HG02588 (cell line): ENCODE results near the gene ZNF407.

Experiments
- ATAC-seq: cut with Tn5 transposase; IDR thresholded peaks from one replicate; pipeline ENCODE4 v1.9.1; 2021; ENCODE audit warnings: mild to moderate bottlenecking, moderate library complexity; ENCODE audit not compliant: unreplicated experiment

Gene ZNF407

DNA sequence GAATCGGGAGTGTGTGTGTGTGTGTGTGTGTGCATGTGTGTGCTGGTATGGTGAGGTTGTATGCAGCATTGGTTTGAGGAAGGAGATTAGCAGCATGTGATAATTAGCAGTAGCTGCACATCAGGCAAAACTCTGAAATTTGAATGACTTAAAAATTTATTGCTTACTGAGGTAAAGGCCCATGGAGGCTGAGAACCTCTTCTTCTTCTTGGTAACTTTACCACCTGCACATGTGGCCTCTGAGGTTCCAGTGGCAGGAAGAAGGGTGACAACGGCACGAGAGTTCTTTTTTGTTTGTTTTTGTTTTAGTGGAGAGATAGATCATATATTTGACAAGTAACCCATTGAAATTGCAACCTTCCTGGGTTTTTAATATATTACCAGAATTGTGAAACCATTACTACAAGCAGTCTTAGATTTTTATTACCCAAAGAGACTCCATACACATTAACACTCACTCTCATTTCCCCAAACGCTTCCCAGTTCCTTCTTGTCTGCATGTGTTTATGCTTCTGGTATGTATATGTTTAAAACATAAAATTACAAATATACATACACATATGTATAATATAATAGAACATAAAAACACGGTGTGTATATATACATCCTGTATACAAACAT, 319.2 kb downstream of the ZNF407 start:
- no peak for ATAC-seq

DNA sequence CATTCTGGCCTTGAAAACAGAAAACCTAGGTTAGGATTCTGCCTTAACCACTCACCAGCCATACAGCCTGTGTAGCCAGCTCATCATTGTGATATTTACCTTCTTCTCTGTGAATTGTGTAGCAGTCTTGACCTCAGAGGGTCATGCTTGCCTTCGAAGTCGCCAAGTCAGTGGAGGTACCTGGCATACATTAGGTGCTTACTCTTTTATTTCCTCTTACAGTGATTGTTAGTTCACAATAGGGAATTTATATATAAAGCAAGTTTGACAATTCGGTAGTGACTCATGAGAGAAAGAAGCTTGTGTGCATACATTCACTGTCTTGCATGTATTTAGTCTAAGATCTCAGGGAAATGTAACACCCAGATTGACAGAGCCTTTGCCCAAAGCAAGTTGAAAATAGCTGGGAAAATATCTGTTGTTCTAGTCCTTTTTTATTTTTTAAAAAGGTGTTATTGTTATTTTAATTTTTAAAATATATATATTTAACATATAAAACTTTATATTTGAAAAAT, 320.7 kb downstream of the ZNF407 start:
- ATAC-seq, result no peak

DNA sequence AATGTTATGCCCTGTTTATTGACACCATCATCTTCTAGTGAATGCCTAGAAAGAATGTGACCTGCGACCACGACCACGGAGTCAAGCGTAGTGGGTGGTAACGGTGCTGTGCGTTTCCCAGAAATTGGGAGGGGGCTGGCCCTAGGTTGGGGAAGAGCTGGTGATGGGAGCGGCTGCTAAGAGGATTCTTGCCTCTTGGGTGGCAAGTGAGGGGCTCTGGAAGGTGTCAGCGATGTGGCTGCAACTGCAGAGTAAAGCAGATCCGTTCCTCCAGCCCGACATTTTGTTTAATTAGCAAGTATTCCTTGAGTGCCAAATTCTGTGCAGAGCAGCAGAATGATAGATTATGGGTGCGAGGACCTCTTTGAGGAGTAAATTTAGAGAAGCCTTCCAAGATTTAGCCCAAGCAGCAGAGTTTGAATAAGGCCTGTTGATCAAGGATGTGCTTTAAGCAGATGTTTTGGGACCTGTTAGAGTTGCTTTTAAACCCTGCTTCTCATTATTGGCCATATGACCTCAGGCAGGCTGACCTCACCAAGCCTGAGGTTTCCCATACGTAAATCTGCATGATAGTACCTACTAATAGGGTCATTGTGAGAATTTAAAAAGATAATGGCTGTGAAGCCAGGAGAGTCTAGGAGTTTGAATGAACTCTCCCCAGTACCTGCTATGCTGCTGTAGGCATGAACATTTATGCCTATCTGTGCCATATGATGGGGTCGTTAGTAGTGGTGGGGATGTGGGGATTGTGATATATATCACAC, 323.6 kb downstream of the ZNF407 start:
- no peak for ATAC-seq

DNA sequence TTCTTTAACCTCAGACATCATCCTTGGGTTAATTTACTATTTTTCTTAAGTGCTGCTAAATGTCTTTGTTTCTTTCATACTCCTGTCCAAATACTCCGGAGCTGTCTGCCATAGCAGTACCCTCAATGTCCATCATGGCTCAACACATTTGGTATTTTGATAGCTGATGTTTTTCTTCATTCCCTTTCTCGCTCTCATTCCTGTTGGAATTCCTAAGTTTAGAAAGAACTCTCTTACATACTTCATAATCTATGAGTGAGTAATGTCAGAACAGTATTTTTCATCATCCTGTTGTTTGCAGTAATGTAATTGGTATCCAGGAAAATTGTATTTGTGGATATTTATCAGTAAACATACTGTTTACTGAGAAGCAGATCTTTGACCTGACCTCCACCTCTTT, 328.4 kb downstream of the ZNF407 start:
- no peak for ATAC-seq

DNA sequence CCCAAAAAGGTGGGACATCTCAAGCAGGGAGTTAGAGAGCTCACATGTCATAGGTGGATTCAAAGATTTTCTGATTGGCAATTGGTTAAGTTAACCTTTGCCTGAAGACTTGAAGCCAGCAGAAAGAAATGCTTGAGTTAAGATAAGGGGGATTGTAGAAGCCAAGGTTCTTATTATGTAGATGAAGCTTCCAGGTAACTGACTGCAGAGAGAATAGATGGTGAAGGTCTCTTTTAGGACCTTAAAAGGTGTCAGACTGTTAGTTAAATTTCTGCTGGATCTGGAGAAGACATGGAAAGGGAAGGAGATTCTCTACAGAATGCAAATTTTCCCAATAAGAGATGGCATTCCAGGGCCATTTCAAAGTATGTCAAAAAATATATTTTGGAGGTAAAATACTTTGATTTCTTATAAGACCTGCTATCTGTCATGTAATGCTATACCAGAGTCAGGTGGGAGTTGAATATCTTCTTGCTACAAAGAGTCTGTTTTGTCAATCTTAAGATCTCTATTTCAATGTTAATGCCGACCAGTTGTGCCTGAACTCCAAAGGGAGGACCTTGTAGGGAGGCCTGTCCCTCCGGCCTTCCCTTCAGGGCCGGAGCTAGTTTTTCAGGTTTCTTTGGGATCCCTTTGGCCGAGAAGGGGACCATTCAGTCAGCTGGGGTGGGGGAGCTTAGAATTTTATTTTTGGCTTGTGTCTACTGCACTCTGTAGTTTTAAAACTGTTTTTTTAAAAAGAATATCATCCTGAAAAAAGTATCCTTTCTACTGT, 330.7 kb downstream of the ZNF407 start:
- ATAC-seq, result no peak

DNA sequence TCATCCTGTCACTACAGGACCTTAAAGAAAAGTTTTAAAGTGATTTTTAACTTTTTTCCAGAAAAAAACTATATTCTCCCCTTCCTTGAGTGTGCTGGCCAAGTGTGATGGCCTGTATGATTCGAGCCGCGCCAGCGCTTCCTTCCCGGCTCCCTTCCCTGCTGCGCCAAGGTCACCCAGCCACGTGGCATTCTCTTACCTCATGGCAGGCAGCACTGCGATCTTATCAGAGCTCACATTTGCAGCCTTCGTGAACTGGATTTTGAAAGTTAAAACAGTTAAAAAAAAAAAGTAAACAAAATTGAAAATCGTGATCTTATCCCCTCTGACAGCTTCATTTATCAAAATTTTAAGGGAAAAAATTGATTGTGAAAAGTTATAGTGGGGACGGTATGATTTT, 331.4 kb downstream of the ZNF407 start:
- no peak for ATAC-seq

DNA sequence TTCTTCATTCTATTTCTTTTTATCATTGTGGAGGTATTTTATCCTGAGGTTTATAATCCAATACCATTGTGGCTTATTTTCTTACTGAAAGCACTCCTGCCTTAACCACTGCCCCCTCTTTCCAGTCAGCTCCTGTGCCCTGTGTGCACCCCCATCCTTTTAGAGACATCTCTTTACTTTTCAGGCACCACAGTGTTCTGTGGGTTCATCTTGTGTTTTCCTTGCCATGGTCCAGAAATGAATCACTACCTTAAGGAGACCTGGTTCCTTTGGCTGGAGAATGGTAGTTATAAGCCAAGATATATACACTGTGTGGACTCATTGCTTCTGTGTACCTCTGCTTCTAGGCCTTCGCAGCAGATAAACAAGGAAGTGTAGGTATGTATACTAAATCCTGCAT, 332.9 kb downstream of the ZNF407 start:
- ATAC-seq, result no peak

DNA sequence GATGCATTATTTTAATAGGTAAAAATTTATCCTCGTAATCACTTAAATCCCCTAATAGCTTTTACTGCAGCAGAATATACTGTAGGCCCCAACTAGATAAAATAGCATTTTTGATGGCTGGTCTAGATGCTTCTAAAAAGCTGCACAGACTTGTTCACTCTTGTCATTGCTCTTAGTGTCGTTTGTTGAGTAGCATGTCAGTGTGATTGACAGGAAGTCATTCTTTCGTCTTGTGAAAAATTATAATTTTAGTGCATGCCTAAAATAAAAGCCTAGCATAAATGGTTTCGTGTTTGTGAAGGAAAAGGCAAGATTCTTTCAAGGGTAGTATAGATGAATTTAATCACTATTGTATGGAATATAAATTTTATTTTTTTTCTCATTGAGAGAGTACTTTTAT, 336.3 kb downstream of the ZNF407 start:
- ATAC-seq, result no peak

DNA sequence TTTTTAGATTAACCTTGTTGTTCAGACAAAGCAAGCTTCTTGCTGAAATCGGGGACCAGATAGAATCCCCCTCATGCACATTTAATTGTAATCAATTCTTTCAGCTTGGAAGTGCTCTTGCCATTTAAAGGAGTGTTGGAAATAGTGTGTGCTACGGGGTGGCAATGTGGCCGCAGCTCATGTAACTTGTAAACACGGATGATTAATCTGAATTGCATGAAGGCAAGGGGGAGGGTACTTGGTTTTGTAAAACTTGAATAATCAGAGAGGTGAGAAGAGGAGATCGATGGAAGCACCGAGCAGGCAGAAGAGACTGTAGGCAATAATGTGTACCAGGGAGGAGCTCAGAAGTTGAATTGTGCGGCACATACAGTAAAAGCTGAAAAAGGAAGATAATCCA, 337.8 kb downstream of the ZNF407 start:
- no peak for ATAC-seq

DNA sequence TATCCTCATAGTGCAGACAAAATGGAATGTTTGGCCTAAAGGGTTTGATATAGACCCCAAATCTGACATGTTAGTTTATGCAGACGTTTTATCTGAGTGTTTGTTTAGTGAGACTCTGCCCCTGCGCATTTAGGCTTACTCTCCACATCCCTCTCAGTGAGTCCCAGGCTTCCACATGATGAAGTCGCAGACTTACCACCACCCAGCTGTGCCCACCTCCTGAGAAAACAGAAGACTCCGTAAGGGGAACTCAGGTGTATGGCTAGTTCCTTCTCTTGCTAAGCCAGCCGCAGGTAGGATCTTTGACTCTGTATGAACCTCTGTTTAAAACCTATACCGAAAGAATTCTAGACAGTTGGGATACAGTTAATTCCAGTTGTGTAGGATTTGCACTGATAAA, 338.7 kb downstream of the ZNF407 start:
- ATAC-seq, result no peak

DNA sequence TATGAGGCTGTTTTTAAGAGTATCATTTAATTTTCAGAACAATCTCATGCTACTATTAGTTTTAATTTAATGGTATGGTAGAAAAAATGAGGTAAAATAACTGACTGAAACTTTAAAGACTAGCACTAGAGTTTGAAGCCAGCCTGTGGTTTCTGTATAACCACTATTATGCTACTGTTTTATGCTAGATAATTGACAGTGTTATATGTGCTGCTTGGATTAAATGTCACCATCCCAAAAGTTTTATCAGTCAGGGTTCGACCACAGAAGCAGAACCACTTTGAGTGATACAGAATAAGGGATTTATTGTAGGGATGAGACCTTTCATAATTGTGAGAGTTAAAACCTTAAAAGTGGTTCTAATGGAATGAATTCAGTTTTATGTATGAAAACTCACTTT, 339.6 kb downstream of the ZNF407 start:
- no peak for ATAC-seq

DNA sequence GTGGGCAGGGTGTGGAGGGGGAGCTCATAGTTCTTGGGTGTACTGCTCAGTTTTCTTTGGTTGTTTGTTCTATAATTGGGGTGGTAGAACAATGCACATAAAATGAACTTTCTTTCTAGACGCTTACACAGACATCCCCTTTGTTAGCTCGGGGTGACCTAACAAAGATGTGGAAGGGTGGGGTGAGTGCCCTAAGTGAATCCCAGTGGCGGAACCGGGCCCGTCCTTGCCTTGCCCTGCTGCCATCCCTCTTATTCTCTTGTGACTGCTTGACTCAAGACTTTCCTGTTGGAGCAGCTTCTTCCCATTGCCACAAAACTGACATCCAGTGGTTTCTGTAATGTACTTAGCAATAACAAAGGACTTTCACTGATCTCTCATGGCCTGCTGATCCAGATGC, 343.2 kb downstream of the ZNF407 start:
- ATAC-seq, result no peak

DNA sequence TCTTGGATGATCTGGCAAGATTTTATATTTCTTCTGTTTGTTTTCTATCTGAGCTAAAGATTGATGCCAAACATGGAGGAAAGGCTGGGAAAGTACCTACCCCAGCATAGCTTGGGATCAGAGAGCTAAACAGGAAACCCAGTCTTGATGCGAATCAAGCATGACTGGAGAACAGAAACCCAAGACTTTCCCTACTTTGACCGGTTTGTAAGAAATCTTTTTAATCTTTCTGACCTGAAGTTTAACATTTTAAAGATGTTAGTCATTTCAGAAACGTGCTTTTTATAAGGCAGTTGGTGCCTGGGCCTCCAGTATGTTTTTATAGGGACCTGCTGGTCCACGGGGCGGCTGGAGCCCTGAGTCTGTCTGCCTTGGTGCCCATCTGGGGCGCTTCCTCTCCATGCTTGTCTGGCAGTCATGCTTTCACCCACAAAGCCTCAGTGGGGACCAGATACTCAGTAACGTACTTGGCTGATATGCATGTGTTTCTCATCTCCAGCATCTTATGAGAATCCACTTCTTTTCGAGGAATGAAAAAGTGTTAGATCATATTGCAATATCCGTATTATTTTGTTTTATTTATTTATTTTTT, 344.7 kb downstream of the ZNF407 start:
- peak; percentile 93 for ATAC-seq

DNA sequence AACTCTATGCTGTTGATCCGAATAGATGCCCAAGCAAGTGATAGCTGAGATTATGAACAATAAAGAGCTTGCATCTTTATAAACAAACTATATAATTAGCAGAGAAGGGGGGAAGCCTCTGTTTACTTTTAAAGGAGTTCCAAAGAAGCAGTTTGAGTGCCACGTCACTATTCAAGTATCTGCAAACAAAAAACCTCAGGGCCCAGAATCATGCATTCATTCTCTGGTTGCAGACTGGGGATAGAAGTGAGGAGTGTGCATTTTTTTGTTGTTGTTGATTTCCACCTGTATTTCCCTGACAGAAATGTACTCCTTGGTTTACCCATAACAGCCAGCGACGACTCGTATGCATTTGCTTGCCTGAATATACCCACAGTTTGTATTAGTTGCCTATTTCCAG, 347.0 kb downstream of the ZNF407 start:
- no peak for ATAC-seq

DNA sequence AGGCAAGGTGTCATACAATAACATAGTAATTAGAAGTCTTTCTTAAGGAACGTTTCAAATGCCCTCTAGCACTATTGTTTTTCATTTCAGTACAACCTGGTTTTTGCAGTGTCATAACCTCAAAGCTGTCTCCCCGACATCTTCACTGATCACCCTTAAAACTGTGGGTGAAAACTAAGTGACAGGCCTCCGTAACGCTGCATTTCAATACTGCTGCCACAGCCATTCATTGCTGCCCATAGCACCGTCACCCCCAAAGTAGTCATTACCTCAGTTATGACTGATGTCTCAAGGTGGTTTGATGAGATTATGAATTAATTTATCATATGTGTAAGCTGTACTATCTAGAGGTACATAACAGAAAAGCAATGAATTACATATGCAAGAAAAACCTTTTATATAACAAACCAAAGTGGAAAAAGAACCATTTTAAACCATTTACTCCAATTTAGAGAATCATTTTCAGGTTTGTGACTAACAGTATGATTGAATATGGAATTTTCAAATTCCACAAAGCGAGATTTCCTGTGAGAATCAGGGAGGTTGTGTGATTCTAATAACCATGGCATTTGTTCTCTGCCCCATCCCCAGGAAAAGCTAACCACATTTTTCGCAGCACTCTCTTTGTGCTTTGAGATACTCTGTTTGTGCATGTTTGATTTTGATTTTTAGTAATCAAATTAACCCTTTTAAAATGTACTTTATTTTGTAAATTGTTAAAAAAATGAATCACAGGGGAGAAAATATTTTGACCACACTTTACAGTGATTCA, 348.3 kb downstream of the ZNF407 start:
- no peak for ATAC-seq

DNA sequence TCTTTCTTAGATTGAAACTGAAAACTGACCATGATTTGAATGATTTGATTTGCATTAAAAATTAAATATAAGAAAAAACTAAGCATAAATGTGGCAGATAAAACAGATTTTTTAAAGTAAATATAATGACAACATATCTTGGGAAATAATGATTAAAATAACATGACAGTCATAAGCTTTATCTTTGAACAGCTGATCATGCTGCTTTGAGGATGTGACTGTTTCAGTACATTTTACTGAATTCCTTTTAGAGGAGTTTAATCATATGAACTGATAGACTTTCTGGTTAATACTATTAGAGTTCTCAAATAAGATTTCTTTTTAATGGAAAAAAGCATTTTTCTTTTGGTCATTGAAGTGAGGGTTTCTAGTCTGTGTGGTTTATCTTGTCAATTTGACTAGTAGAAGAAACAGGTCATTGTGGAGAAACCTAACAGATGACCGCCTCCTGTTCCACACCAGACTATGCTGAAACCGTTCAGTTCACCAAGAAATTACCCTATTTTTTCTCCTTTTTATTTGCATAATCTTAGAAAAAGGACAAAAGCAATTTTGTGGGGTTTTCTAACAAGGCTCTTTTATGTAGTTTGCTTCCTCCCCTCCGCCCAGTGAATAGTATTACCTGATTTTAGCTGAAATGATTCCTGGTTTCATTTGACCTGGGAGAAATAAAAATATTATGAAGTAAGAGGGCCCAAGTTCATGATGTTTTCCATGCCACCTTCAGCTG, 349.1 kb downstream of the ZNF407 start:
- no peak for ATAC-seq

DNA sequence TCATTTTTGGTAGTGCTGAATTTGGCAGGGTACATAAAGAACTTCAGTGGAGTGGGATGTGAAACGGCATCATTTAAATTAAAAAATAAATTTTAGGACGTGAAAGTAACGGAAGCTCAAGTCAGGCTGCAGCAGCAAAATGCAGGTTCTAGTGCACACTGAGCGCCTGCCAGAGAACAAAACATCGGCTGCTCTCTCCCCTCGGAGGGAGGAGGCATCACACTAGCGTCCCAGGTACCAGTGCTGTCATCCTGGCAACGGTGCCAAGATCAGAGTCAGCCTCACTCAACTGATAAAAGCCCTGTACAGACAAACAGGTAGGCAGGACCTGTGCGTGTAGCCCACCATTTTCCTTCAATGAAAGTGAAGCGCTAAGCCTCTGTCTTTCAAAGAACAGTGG, 349.7 kb downstream of the ZNF407 start:
- no peak for ATAC-seq

DNA sequence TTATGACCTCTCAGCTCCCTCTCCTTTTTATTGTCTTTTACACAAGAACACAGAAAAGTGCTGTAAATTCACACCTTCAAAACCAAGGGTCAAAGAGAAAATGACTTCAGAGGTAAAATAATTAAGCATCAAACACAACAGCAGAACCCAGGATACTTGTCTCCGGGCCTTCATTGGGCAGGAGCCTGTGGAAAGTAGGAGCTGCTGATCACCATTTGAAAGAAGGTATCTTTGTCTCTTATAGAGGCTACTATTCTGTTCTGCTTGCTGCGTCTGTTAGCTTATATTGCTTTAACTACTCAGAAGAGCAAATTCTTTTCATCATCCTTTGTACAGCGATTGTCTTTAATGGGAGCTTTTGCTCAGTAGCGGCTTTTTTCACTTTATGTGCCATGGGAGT, 350.2 kb downstream of the ZNF407 start:
- no peak for ATAC-seq

DNA sequence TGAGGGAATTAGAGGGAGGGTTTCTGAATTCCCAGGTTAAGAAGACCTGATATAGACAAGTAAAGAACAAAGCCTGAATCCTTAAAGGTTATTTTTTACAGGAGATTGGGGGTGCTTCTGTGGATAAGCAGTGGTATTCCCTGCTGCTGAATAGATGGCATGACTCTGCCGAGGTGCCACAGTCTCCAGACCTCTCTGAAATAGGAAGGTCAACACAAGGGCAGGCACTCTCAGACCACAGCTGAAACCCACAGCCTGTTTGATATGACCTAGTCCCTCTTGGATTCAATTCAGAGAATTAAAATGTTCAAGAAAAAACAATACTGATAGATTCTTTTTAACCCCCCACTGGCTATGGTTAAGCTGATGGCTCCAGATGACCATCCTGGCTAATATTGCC, 351.9 kb downstream of the ZNF407 start:
- ATAC-seq, result no peak

DNA sequence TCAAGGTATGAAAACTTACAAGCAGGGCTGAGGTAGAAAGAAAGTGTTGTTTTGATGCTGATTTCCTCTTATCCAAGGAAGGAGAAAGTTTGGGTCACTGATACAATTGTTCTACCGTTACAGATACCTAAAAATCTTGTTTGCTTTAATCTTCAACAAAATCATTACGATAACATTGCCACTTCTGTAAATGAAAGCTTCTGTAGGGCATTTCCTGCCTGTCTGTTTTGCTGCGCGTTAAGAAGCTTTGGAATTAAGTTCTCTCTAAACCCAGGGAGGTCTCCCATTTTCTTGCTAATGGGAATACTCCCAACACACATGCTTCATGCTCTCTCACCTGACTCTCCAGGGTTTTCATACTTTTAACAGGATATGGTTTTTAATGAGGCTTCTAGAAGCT, 352.8 kb downstream of the ZNF407 start:
- ATAC-seq, result no peak
